Stimulated activated naive B cell treated with anti-CD40 and anti-IgM and Interleukin-4, amounts not matched to agents 10 μg/mL and 1 μg/mL and 100 μg/mL, for 72 hours (primary cell): ENCODE results near the gene FBXW4.

Experiments used
- ATAC-seq, 2 donors: fragments of 150-1000 bp; cut with Tn5 transposase; replicated peaks; 2 replicates each; pipeline ENCODE4 v1.10.0; 2021; ENCODE audit warnings: moderate library complexity in 1 of 2
- DNase-seq: peaks from one replicate; pipeline ENCODE4 v3.0.0; 2021
- H3K27ac Mint-ChIP-seq: one replicate; pipeline ENCODE4 v1.8.0; 2022; ENCODE audit warnings: mild to moderate bottlenecking, mixed read lengths
- H3K27me3 Mint-ChIP-seq, 2 donors: one replicate each; pipeline ENCODE4 v1.8.0; 2022; ENCODE audit warnings: mixed read lengths in 2 of 2
- H3K36me3 Mint-ChIP-seq, 2 donors: one replicate each; pipeline ENCODE4 v1.8.0; 2022; ENCODE audit warnings: mixed read lengths in 2 of 2, mild to moderate bottlenecking in 1 of 2
- H3K4me1 Mint-ChIP-seq, 2 donors: one replicate each; pipeline ENCODE4 v1.8.0; 2022; ENCODE audit warnings: mixed read lengths in 2 of 2, mild to moderate bottlenecking in 1 of 2
- H3K4me3 Mint-ChIP-seq, 2 donors: one replicate each; pipeline ENCODE4 v1.8.0; 2022; ENCODE audit warnings: mild to moderate bottlenecking in 2 of 2, mixed read lengths in 2 of 2, moderate library complexity in 1 of 2
- H3K9me3 Mint-ChIP-seq, 2 donors: one replicate each; pipeline ENCODE4 v1.8.0; 2022; ENCODE audit warnings: mixed read lengths in 2 of 2, mild to moderate bottlenecking in 1 of 2

FBXW4 gene

DNA sequence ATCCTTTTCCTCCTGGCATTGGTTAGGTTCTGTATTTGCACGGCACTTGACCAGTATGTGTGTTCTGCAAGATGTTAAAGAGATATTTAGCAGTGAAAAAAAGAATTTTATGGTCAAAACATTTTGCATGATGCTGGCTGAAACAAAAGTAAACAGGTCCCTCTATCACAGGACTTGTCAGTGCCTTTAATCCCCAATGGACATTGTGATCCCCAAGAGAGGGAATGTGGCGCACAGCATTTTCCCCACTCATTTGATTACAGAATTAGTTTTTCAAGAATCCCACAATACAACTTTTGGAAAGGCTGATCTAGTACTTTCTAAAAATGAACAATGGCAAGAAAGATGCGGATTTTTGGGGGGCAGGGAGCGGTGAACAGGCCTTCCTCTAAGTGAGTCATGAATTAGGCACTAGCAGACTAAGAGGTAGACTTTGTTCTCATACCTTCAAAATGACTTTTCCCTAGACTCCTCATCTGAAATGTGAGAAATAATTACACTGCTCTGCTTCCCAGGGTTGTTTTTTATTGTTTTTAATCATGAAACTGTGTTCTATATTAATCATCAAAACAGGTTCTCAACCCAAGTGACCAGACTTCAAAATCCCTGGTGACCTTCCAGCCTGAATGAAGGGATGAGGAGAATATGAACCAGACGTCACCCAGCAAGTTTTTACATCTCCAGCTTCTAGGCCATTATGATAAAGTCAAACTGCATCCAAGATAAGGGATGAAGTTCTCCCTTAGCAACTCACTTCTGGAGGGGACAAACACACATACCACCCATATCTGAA, 8.6 kb downstream of the FBXW4 start:
- no peak for ATAC-seq
- H3K36me3 Mint-ChIP-seq: peaks cover 13 to 25% of the 10 kb centered on the region in 2 donors
- DNase-seq: no peak
- peaks cover 0 to 3% of the 10 kb centered on the region in 2 donors for H3K9me3 Mint-ChIP-seq
- H3K27ac Mint-ChIP-seq: no peak overlapping the region
- H3K4me1 Mint-ChIP-seq: peaks cover 40 to 72% of the 10 kb centered on the region in 2 donors
- H3K4me3 Mint-ChIP-seq: no peak overlapping the region
- H3K27me3 Mint-ChIP-seq: no peaks in the 10 kb centered on the region

DNA sequence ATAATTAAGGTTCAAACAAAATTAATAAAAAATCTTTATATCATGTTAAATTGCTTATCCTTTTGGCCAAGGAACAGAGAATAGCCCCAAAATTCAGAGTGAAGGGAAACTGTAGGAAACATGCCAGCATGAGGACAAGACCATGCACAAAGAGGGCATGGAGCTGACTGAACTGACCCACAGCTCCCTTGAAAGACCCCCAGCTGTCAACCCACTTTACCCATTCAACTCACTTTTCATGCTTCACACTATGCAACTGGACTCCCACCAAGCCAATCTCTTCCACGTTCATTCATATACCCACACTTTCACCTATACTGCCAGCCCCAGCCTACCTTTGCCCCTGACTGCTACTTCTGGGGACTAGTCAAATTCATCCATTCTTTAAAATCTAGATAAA, 10.2 kb downstream of the FBXW4 start:
- Mint-ChIP-seq H3K36me3 (peaks cover 13 to 25% of the 10 kb centered on the region in 2 donors), H3K9me3 (peaks cover 0 to 3% of the 10 kb centered on the region in 2 donors), H3K4me3 (no peak overlapping the region), H3K27me3 (no peaks in the 10 kb centered on the region), H3K27ac (no peak overlapping the region), H3K4me1 (peaks cover 31 to 57% of the 10 kb centered on the region in 2 donors)
- ATAC-seq (no peak), DNase-seq (no peak)

DNA sequence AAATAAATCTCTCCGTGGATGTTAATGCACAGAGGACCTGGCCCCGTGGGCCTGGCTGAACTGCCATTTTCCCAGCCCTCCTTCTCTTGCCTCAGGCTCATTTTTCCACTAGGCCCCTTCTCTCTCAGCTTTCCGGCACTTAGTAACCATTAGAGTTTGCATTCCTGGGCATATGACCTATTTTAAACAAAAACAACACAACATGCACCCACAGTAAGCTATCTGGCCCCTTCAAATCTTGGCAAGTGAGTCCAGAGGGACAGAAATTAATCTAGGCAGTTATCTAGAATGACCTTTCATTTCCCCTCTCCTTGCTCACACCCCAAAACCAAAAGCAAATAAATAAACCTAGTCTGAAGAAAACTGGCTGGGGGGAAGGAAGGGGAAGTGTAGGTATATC, 11.7 kb downstream of the FBXW4 start:
- H3K27ac Mint-ChIP-seq: peak overlapping the region; percentile 65
- DNase-seq: no peak
- H3K4me3 Mint-ChIP-seq: peak overlapping the region; percentile 23 to 39
- no peaks in the 10 kb centered on the region for H3K27me3 Mint-ChIP-seq
- peaks cover 0 to 3% of the 10 kb centered on the region in 2 donors for H3K9me3 Mint-ChIP-seq
- peaks cover 12 to 24% of the 10 kb centered on the region in 2 donors for H3K36me3 Mint-ChIP-seq
- H3K4me1 Mint-ChIP-seq: peaks cover 29 to 52% of the 10 kb centered on the region in 2 donors
- no peak for ATAC-seq

DNA sequence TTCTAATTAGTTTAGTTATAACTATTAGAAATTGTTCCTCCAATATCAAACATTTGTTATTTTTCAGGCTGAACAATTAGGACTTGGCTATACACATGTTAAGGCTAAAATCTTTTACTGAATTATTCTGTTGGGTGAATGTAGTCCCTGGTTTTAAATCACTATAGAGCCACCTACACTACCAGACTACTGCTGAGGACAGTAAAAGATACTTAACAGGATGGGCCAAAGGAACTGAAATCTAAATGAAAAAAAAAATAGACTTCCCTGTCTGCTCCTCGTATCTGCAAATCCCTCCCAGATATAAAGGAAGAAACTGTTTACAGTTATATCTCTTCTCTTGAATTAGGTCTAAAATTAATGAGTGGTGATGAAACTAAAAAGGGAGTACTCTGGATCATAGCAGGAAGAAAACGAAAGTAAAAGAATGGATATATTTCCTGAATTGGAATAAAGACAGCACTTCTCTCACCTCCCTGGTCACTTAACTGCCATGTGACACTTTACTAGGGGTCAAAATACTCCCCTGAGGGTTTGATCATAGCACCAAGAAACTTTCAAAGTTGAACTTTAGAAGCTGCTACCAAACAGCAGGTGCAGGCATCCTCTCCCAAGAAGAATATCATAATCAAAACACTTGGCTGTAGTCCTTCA, 12.7 kb downstream of the FBXW4 start:
- peaks cover 22 to 47% of the 10 kb centered on the region in 2 donors for H3K4me1 Mint-ChIP-seq
- DNase-seq (no peak), ATAC-seq (peak; percentile 38 to 66)
- H3K27ac Mint-ChIP-seq: peak overlapping the region; percentile 10
- peaks cover 5 to 17% of the 10 kb centered on the region in 2 donors for H3K36me3 Mint-ChIP-seq
- peak overlapping the region; percentile 44 to 62 for H3K4me3 Mint-ChIP-seq
- H3K27me3 Mint-ChIP-seq: no peaks in the 10 kb centered on the region
- H3K9me3 Mint-ChIP-seq: peaks cover 2 to 3% of the 10 kb centered on the region in 2 donors

- H3K27ac Mint-ChIP-seq: no peak overlapping the region
- no peak for ATAC-seq
- peaks cover 0 to 8% of the 10 kb centered on the region in 2 donors for H3K9me3 Mint-ChIP-seq
- DNase-seq: no peak
- peaks cover 2 to 16% of the 10 kb centered on the region in 2 donors for H3K4me1 Mint-ChIP-seq
- H3K4me3 Mint-ChIP-seq: no peak overlapping the region
- H3K36me3 Mint-ChIP-seq: peaks cover 35 to 52% of the 10 kb centered on the region in 2 donors
- H3K27me3 Mint-ChIP-seq: no peaks in the 10 kb centered on the region
Measured at GRCh38 chr10:101676565-101676964, 18.4 kb downstream of the FBXW4 start.

DNA sequence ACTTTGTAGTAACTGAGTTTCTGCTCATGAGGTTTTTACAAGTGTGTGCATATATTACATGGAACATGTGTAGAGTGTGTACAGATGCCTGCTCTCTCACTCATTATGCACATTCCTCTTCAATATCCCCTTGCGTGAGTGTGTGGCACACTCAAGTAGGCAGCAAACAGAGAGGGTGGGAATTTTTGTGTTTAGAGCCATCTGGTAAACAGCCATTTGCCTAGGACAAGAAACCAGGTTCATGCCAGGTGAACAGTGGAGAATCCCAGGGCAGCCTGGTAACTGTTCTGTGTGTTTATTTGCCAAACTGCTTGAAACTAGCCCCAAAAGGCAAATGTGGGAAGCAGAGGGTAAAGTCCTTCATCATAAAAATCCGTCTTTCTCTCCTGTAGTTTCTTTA, 19.9 kb downstream of the FBXW4 start:
- DNase-seq: no peak
- H3K27me3 Mint-ChIP-seq: no peaks in the 10 kb centered on the region

DNA sequence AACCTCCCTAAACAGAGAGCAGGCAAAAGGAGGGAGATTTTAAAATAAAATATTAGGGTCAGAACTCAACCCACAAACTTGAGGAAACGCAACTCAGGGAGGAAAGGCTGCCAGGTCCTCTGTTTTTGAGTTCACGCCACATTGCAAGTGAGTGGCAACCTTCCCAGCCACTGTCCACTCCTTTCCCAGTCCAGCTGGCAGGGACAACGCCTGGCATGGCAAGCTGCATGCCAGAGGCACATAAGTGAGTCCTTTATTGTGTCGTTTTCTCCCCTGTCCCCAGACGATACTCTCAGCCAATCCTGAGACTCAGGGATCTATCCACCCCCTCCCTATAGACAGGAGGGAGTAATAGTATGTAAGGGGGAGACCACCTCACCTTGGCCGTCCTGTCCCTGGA, 22.4 kb downstream of the FBXW4 start:
- no peak for DNase-seq
- Mint-ChIP-seq H3K27me3 (no peaks in the 10 kb centered on the region), H3K4me3 (no peak overlapping the region), H3K27ac (no peak overlapping the region), H3K9me3 (peaks cover 0 to 8% of the 10 kb centered on the region in 2 donors), H3K4me1 (peaks cover 18 to 29% of the 10 kb centered on the region in 2 donors), H3K36me3 (peaks cover 64 to 79% of the 10 kb centered on the region in 2 donors)
- no peak for ATAC-seq

More for the DNA sequence above, 19.9 kb downstream of the FBXW4 start:
- no peak for ATAC-seq
- Mint-ChIP-seq H3K27ac (no peak overlapping the region), H3K36me3 (peaks cover 46 to 59% of the 10 kb centered on the region in 2 donors), H3K4me1 (peaks cover 13 to 31% of the 10 kb centered on the region in 2 donors), H3K4me3 (no peak overlapping the region), H3K9me3 (peaks cover 0 to 8% of the 10 kb centered on the region in 2 donors)

- Mint-ChIP-seq H3K4me3 (no peak overlapping the region), H3K27me3 (no peaks in the 10 kb centered on the region), H3K4me1 (peaks cover 18 to 32% of the 10 kb centered on the region in 2 donors), H3K27ac (peak overlapping the region; percentile 31), H3K36me3 (peaks cover 61 to 76% of the 10 kb centered on the region in 2 donors), H3K9me3 (peaks cover 0 to 2% of the 10 kb centered on the region in 2 donors)
- DNase-seq: no peak
- peak; percentile 82 to 89 for ATAC-seq
Measured at GRCh38 chr10:101671453-101671852, 23.5 kb downstream of the FBXW4 start.

- peaks cover 64 to 78% of the 10 kb centered on the region in 2 donors for H3K36me3 Mint-ChIP-seq
- H3K27me3 Mint-ChIP-seq: no peaks in the 10 kb centered on the region
- ATAC-seq (peak; percentile 95 to 96), DNase-seq (peak; percentile 27)
- H3K9me3 Mint-ChIP-seq: no peaks in the 10 kb centered on the region
- peaks cover 18 to 37% of the 10 kb centered on the region in 2 donors for H3K4me1 Mint-ChIP-seq
- H3K4me3 Mint-ChIP-seq: peak overlapping the region; percentile 11 to 42
- H3K27ac Mint-ChIP-seq: peak overlapping the region; percentile 32
Measured at GRCh38 chr10:101670635-101671034, 24.3 kb downstream of the FBXW4 start.

GRCh38 chr10:101669181-101669580, 25.8 kb downstream of the FBXW4 start:
- DNase-seq (no peak), ATAC-seq (no peak)
- no peaks in the 10 kb centered on the region for H3K9me3 Mint-ChIP-seq
- H3K27me3 Mint-ChIP-seq: no peaks in the 10 kb centered on the region
- no peak overlapping the region for H3K27ac Mint-ChIP-seq
- H3K4me1 Mint-ChIP-seq: peaks cover 19 to 37% of the 10 kb centered on the region in 2 donors
- peaks cover 62 to 78% of the 10 kb centered on the region in 2 donors for H3K36me3 Mint-ChIP-seq
- H3K4me3 Mint-ChIP-seq: no peak overlapping the region

- no peaks in the 10 kb centered on the region for H3K9me3 Mint-ChIP-seq
- no peak for ATAC-seq
- no peak overlapping the region for H3K4me3 Mint-ChIP-seq
- no peak overlapping the region for H3K27ac Mint-ChIP-seq
- DNase-seq: no peak
- no peaks in the 10 kb centered on the region for H3K27me3 Mint-ChIP-seq
- peaks cover 60 to 80% of the 10 kb centered on the region in 2 donors for H3K36me3 Mint-ChIP-seq
- peaks cover 19 to 37% of the 10 kb centered on the region in 2 donors for H3K4me1 Mint-ChIP-seq
Measured at GRCh38 chr10:101668566-101668965, 26.4 kb downstream of the FBXW4 start.

GRCh38 chr10:101666083-101666482, 28.9 kb downstream of the FBXW4 start:
- Mint-ChIP-seq H3K4me3 (no peak overlapping the region), H3K27ac (no peak overlapping the region), H3K36me3 (peaks cover 51 to 73% of the 10 kb centered on the region in 2 donors), H3K4me1 (peaks cover 16 to 26% of the 10 kb centered on the region in 2 donors), H3K9me3 (no peaks in the 10 kb centered on the region), H3K27me3 (no peaks in the 10 kb centered on the region)
- DNase-seq (no peak), ATAC-seq (no peak)

- DNase-seq: no peak
- H3K9me3 Mint-ChIP-seq: no peaks in the 10 kb centered on the region
Measured at GRCh38 chr10:101663097-101663496, 31.9 kb downstream of the FBXW4 start.

GRCh38 chr10:101660256-101660655, 34.7 kb downstream of the FBXW4 start:
- DNase-seq: no peak
- Mint-ChIP-seq H3K36me3 (peaks cover 41 to 74% of the 10 kb centered on the region in 2 donors), H3K9me3 (no peaks in the 10 kb centered on the region), H3K4me3 (no peak overlapping the region), H3K4me1 (peaks cover 5 to 9% of the 10 kb centered on the region in 2 donors), H3K27me3 (no peaks in the 10 kb centered on the region), H3K27ac (no peak overlapping the region)
- no peak for ATAC-seq

More at GRCh38 chr10:101663097-101663496, 31.9 kb downstream of the FBXW4 start:
- Mint-ChIP-seq H3K4me1 (peaks cover 6 to 14% of the 10 kb centered on the region in 2 donors), H3K27ac (no peak overlapping the region), H3K4me3 (no peak overlapping the region), H3K27me3 (no peaks in the 10 kb centered on the region), H3K36me3 (peaks cover 47 to 73% of the 10 kb centered on the region in 2 donors)
- no peak for ATAC-seq
